ENCODE measurements around the gene MYBBP1A.

Gene MYBBP1A

GRCh38 chr17:4499431-4500190 is 55.6 kb downstream of the MYBBP1A start:
- peak; percentile 45 for DNase-seq

- peak; percentile 64 for DNase-seq
These were observed 56.5 kb downstream of the MYBBP1A start, which contains the start of gene SPNS2 for GRCh38 chr17:4498461-4499397. SPNS2 (plus strand) TSS chr17:4498881; CDS start chr17:4499048, 167 bp downstream.

GRCh38 chr17:4497101-4497824 is 57.9 kb downstream of the MYBBP1A start:
- DNase-seq: no peak

- DNase-seq: peak; percentile 78
These were observed 62.2 kb downstream of the MYBBP1A start for GRCh38 chr17:4492721-4493561.

DNA sequence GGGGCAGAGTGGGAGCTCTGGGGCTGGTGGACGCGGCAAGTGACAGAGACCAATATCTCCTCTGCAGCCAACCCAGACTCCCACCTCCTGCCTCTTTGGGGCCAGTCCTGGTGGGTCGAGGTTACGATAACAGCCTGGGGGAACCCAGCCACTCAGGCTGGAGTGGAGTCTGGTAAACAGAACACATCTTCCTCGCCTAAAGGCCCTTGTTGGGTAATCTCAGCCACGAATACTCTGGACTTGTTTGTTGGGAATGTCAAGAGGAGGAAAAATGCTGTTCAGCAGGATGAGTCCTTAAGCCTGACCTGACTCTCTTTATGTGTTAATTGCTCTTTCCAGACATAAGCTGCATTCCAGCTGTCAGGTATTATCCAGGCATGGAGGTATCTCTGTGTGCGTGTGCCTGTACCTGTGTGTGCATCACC is 64.5 kb downstream of the MYBBP1A start:
- DNase-seq: no peak

GRCh38 chr17:4490109-4490591 is 65.0 kb downstream of the MYBBP1A start:
- DNase-seq: no peak

DNA sequence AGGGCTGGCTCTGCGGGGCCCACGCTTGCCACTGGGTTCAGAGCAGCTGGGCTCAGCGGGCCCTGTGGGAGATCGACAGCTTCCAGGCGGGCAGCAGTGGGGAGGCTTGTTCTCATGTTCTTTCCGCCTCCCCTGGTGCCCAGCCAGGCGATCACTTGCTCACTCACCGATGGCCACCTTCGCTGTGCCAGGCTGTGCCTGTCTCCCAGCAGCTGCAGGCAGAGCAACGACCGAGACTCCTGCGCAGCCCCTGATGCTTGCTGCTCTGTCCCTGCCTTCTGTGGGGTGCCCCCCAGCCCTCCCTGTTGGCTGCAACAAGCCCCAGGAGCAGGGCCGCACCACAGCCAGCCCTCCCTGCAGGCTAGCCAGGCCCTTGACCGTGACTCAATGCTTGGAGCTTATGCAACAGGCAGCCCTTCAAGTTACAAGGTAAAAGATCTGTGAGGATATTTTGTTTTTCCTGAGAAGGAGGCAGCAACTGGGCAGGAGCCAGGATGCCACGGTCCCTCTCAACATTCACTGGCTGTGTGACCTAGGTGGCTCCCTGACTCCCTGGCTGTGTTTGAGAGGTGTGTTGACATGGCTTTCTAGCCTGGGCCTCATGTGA is 66.1 kb downstream of the MYBBP1A start:
- DNase-seq: no peak
